Esophagus muscularis mucosa (tissue), 4 donors: Measurements from ENCODE around the gene SKP1.

Experiments
- CTCF ChIP-seq, 3 experiments: fragments of 200-600 bp in 2 of 3; fragments of 450-650 bp in 1 of 3; sonication (generic) in 2 of 3; IDR thresholded peaks; one replicate each; pipeline ENCODE4 v1.5.1; 2017 to 2019; ENCODE audit warnings: antibody characterized with exemption in 3 of 3, mild to moderate bottlenecking in 2 of 3, moderate library complexity in 1 of 3
- EP300 ChIP-seq: sonication (generic); formaldehyde crosslinking; IDR thresholded peaks from one replicate; pipeline ENCODE4 v1.6.1; 2017; ENCODE audit warnings: antibody characterized with exemption
- POLR2AphosphoS5 ChIP-seq, 2 donors: sonication (generic); formaldehyde crosslinking; IDR thresholded peaks; one replicate each; pipeline ENCODE4 v1.6.1; 2017; ENCODE audit warnings: antibody characterized with exemption in 2 of 2

GRCh38 chr5:134139377-134139851 lies 37.3 kb downstream of the SKP1 start:
- TF ChIP-seq CTCF (IDR thresholded peaks at IDR 0.05) (no peak), POLR2AphosphoS5 (IDR thresholded peaks at IDR 0.05) (no peak), EP300 (no peak)
